Uterus (tissue), 2 donors: ENCODE results near the gene IGSF11.

Source experiments
- POLR2A ChIP-seq, 2 donors: fragments of 450-650 bp; IDR thresholded peaks; one replicate each; pipeline ENCODE4 v1.6.1; 2016; ENCODE audit warnings: antibody characterized with exemption in 2 of 2, mild to moderate bottlenecking in 1 of 2, moderate library complexity in 1 of 2
- TF ChIP-seq, protein P1 (sequence below), 4 experiments: fragments of 200-600 bp in 2 of 4; fragments of 450-650 bp in 2 of 4; sonication (generic) in 2 of 4; IDR thresholded peaks; one replicate each; pipeline ENCODE4 v1.5.1; 2016 to 2019; ENCODE audit warnings: antibody characterized with exemption in 4 of 4, mild to moderate bottlenecking in 2 of 4, moderate library complexity in 1 of 4

GRCh38 chr3:118946449-118946848 lies 88.2 kb downstream of the IGSF11 start:
- TF ChIP-seq POLR2A (IDR thresholded peaks at IDR 0.05): no peak
- TF ChIP-seq, protein P1, sequence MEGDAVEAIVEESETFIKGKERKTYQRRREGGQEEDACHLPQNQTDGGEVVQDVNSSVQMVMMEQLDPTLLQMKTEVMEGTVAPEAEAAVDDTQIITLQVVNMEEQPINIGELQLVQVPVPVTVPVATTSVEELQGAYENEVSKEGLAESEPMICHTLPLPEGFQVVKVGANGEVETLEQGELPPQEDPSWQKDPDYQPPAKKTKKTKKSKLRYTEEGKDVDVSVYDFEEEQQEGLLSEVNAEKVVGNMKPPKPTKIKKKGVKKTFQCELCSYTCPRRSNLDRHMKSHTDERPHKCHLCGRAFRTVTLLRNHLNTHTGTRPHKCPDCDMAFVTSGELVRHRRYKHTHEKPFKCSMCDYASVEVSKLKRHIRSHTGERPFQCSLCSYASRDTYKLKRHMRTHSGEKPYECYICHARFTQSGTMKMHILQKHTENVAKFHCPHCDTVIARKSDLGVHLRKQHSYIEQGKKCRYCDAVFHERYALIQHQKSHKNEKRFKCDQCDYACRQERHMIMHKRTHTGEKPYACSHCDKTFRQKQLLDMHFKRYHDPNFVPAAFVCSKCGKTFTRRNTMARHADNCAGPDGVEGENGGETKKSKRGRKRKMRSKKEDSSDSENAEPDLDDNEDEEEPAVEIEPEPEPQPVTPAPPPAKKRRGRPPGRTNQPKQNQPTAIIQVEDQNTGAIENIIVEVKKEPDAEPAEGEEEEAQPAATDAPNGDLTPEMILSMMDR (IDR thresholded peaks at IDR 0.05): no peak
